ENCODE results near the gene ZC3H4.
A peak's percentile ranks its signal among the peaks of the same experiment; 100 is the strongest.

ZC3H4 gene

GRCh38 chr19:47044946-47045866, 68.4 kb downstream of the ZC3H4 start:
- no peak for DNase-seq

GRCh38 chr19:47040869-47041268, 72.7 kb downstream of the ZC3H4 start:
- DNase-seq: no peak

- DNase-seq: no peak
Measured at GRCh38 chr19:47039239-47039874, 74.2 kb downstream of the ZC3H4 start.

GRCh38 chr19:47037766-47038165, 75.8 kb downstream of the ZC3H4 start:
- DNase-seq: no peak

- DNase-seq: no peak
Measured at GRCh38 chr19:47036097-47036651, 77.4 kb downstream of the ZC3H4 start.

- DNase-seq: peak; percentile 96
Measured at GRCh38 chr19:47035127-47036096, 78.2 kb downstream of the ZC3H4 start.

- DNase-seq: peak; percentile 72
Measured at GRCh38 chr19:47032171-47032811, 81.3 kb downstream of the ZC3H4 start.

- DNase-seq: no peak
Measured at GRCh38 chr19:47028195-47028601, 85.4 kb downstream of the ZC3H4 start.

- DNase-seq: no peak
Measured at GRCh38 chr19:47027586-47028088, 85.9 kb downstream of the ZC3H4 start.

- no peak for DNase-seq
Measured at GRCh38 chr19:47026889-47027288, 86.7 kb downstream of the ZC3H4 start.

- DNase-seq: no peak
Measured at GRCh38 chr19:47026156-47026555, 87.4 kb downstream of the ZC3H4 start.

- no peak for DNase-seq
Measured at GRCh38 chr19:47024502-47024901, 89.1 kb downstream of the ZC3H4 start.

GRCh38 chr19:47023448-47023794, 90.2 kb downstream of the ZC3H4 start:
- DNase-seq: no peak

GRCh38 chr19:47022541-47023447, 90.8 kb downstream of the ZC3H4 start:
- DNase-seq: no peak

GRCh38 chr19:47022140-47022536, 91.4 kb downstream of the ZC3H4 start:
- DNase-seq: no peak

GRCh38 chr19:47021536-47022139, 91.9 kb downstream of the ZC3H4 start:
- DNase-seq: no peak

GRCh38 chr19:47020992-47021496, 92.5 kb downstream of the ZC3H4 start:
- no peak for DNase-seq

GRCh38 chr19:47020132-47020805, 93.3 kb downstream of the ZC3H4 start:
- DNase-seq: no peak

- DNase-seq: no peak
Measured at GRCh38 chr19:47019431-47020041, 94.0 kb downstream of the ZC3H4 start, which contains the start of gene NPAS1. Gene NPAS1, plus strand, starts transcription at chr19:47019837. Its CDS starts 1,211 bp downstream, at chr19:47021048.
